ENCODE results near the gene USP6.
"Not testable (repeated sequence)": the region's sequence is repeated elsewhere in the genome, so short reads cannot be mapped to it uniquely, and the experiment has no call there.

Gene USP6

GRCh38 chr17:5136580-5137412 lies 21.0 kb downstream of the USP6 start:
- DNase-seq, result not testable (repeated sequence)

DNA sequence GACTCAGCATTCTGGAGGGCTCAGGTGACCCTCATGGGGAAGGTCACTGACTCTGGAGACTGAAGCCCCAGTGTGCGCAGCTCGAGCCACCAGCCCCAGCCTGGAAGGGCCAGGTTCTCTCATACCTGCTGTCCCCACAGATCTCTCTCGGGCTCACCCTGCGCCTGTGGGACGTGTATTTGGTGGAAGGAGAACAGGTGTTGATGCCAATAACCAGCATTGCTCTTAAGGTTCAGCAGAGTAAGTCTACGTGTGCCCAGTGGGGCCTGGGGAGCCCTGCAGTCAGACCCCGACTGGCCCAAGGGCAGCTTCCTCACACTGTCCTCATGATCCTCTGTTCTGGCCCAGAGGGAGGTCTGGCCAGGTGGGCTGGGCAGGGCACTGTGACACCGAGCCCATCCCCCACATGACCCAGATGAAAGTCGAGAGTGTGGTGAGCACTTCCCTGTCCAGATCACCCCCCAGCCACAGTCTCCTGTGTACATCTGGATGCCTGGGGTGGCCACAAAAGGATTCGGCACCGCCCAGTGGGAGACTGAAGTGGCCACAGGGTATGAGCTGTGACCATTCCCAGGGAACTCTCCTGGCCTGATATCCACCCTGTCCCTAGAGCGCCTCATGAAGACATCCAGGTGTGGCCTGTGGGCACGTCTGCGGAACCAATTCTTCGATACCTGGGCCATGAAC lies 21.8 kb downstream of the USP6 start:
- DNase-seq, result not testable (repeated sequence)

GRCh38 chr17:5138198-5138544 lies 22.3 kb downstream of the USP6 start:
- DNase-seq, result not testable (repeated sequence)

DNA sequence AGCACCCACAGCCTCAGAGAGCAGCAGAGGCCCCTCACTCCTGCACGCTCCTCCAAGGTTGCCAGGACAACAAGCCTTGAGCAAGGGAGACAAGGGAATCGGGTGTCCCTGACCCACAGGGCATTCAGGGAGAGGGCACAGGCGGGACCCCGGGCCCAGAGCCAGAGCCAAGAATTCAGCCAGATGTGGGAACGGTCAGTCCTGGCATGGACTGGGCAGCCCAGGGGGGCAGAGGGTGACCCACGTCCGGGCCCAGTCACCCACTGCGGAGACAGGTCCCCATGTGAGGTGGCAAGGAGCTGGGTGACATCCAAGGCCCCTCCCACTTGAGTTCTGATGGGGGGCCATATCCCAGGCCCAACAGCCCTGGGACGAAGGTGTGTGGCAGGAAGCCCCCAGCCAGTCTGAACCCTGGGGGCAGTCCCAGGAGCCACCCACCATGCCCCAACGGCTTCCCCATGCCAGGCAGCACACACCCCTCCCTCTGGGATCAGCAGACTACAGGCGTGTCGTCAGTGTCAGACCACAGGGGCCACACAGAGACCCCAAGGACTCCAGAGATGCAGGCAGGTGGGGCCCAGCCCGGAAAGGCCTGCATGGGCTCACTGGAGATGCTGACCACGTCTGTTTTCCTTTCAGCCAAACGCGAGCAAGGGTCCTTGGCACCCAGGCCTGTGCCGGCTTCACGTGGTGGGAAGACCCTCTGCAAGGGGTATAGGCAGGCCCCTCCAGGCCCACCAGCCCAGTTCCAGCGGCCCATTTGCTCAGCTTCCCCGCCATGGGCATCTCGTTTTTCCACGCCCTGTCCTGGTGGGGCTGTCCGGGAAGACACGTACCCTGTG lies 23.0 kb downstream of the USP6 start:
- no peak for DNase-seq

- no peak for DNase-seq
Measured at GRCh38 chr17:5139458-5139732, 23.6 kb downstream of the USP6 start.

GRCh38 chr17:5142877-5143276 lies 27.0 kb downstream of the USP6 start:
- not testable (repeated sequence) for DNase-seq

GRCh38 chr17:5146122-5146521 lies 30.3 kb downstream of the USP6 start:
- not testable (repeated sequence) for DNase-seq

- DNase-seq, result not testable (repeated sequence)
Measured at GRCh38 chr17:5160702-5161101, 44.9 kb downstream of the USP6 start.

GRCh38 chr17:5161793-5162192 lies 46.0 kb downstream of the USP6 start:
- not testable (repeated sequence) for DNase-seq

- DNase-seq, result no peak
Measured at GRCh38 chr17:5164436-5164835, 48.6 kb downstream of the USP6 start.

DNA sequence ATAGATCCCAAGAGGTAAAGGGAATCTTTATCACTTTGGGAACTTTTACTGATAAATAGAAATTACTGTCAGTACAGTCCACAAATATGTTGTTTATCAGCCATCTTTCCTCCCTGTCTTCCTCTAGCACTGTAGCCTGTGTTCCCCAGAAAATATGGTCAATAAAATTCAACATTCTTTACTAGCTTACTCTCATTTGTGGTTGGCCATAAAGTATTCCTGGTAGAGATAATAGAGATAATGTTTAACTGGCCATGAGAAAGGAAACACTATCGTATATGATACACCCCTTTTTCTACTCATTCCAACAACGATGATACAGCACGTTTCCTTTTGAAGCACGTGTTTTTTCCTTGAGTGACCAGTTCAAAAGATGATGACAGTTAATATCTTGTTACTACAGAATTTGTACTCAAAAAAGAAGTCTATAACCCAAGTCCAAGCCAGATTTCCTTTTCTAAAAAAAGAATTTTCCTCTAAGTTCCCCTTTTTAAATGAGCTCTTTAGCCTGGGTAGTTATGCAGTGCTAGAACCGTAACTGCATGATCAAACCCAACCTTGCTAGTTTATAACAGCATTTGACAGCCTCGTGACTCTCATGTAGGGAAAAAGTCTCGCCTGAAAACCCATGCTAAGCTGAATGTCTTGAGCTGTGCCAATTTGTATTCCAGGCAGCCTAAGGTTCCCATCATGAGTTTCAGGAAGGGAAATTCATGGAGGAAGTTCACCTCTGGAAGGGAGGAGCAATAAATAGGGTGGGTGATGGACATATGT lies 50.1 kb downstream of the USP6 start:
- DNase-seq, result peak; percentile 3

GRCh38 chr17:5175027-5175426 lies 59.2 kb downstream of the USP6 start:
- DNase-seq, result not testable (repeated sequence)

DNA sequence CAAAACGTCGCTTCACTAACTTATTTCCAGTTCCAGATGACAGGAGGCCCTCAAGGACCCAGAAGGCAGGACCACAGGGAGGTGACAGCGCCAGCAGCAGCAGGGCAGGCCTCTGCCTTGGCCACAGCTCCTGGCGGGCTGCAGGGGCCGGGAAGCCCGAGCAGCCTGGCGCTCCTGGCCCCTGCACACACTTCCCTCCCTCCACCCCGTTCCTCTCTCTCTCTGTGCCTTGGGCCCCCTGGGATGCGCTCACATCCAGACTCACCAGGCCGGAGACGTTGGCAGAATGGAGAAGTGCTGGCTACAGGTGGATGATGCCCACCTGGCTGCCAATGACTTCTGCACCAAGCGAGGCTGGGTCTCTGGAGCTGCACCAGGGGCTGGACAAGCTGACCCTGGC lies 63.2 kb downstream of the USP6 start:
- DNase-seq, result no peak

DNA sequence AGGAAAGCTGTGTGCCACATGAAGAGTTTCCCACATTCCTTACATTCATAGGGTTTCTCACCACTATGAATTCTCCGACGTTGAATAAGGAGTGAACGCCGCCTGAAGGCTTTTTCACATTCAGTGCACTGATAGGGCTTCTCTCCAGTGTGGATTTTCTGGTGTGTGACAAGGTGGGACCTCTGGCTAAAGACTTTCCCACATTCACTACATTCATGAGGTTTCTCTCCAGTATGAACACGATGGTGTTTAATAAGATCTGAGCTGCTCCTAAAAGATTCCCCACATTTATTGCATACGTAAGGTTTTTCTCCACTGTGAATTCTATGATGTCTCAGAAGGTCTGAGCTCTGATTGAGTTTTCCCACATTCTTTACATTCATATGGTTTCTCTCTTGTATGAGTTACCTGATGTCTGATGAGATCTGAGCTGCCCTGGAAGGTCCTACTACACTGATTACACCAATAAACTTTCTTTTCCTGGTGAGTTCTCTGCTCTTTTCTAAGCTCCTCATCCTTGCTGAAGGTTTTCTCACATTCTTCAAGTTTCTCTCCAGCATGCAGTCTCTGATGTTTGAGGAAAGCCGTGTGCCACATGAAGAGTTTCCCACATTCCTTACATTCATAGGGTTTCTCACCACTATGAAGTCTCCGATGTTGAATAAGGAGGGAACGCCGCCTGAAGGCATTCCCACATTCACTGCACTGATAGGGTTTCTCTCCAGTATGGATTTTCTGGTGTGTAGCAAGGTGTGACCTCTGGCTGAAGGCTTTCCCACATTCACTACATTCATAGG lies 65.9 kb downstream of the USP6 start:
- DNase-seq, result no peak

DNA sequence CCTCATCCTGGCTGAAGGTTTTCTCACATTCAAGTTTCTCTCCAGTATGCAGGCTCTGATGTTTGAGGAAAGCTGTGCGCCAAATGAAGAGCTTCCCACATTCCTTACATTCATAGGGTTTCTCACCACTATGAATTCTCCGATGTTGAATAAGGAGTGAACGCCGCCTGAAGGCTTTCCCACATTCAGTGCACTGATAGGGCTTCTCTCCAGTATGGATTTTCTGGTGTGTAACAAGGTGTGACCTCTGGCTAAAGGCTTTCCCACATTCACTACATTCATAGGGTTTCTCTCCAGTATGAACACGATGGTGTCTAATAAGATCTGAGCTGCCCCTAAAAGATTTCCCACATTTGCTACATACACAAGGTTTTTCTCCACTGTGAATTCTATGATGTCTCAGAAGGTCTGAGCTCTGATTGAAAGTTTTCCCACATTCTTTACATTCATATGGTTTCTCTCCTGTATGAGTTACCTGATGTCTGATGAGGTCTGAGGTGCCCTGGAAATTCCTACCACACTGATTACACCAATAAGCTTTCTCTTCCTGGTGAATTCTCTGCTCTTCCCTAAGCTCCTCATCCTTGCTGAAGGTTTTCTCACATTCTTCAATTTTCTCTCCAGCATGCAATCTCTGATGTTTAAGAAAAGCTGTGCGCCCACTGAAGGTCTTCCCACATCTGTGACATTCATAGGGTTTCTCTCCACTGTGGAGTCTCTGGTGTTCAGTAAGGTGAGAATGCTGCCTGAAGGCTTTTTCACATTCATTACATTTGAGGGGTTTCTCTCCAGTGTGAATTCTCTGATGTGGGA lies 67.0 kb downstream of the USP6 start:
- no peak for DNase-seq

DNA sequence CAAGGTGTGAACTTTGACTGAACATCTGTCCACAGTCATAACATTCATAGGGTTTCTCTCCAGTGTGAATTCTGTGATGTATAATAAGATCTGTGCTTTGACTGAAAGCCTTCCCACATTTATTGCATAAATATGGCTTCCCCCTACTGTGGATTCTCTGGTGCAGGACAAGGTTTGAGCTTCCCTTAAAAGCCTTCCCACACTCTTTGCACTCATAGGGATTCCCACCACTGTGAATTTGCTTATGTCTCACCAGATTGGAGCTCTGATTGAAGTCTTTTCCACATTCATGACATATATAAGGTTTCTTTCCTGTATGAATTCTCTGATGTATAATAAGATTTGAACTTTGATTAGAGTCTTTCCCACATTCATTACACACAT lies 67.6 kb downstream of the USP6 start:
- no peak for DNase-seq

DNA sequence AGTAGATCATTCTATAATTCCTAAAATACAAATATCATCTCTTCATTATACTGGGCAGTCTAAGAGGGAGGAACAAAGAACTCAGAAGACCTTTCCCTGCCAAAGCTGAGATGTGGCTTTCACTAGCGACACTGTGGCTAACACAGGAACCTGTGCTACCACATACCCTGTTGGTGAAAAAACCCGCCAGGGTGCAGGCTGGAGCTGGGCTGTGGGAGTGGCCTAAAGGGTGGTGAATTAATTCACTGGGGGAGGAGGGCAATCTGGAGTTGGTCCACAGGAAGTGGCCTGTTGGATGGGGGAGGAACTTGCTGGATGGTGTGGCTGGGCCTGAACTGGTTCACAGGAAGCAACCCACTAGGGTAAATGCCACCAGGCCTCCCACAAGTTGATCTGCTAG lies 68.5 kb downstream of the USP6 start:
- no peak for DNase-seq

DNA sequence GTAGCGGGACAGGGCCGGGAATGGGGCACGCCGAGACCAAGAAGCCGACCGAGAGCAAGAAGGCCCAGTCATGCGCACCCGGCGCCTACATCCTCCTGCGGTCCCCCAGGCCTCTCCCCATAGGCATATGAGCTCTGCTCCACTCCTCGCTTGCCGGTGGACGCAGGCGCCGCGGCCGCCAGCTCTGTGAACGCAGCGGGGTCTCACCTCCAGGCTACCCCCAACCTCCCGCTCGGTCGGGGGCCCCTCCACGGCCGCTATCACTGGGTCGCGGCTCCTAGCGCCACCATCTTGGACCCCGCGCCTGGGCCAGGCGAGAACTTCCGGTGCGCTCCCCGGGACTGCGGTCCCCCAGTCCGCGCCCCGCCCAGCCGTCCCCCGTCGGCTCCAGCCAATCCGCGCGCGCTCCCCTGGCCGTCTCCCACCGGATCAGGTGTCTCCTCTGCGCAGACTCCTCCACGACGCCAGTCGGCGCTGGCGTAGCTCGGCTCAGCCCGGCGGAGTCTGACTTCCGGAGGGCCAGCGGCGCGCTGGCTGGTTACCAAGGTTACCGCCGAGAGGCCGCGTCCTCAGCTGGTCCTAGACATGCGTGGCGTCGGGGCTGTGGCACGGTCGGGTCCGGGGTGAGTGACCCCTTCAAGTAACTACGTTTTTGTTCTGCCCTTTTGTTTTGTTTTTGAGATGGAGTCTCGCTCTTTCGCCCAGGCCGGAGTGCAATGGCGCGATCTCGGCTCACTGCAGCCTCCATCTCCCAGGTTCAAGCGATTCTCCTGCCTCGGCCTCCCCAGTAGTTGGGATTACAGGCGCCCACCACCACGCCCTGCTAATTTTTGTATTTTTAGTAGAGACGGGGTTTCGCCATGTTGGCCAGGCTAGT lies 75.9 kb downstream of the USP6 start, which contains the start of gene ZNF594:
Gene ZNF594 (minus strand): TSS at position 328 of the 877 bp plus-strand sequence. CDS start 7,612 bp downstream, outside the sequence.
- peak; percentile 96 for DNase-seq

- no peak for DNase-seq
Measured at GRCh38 chr17:5194346-5194745, 78.5 kb downstream of the USP6 start.

GRCh38 chr17:5198472-5198871 lies 82.6 kb downstream of the USP6 start:
- no peak for DNase-seq

All from GDM1 (cell line).